AG04449 (cell line): ENCODE data around the gene SEL1L.

Experiments used
- CTCF ChIA-PET: fragments of 350-600 bp; formaldehyde crosslinking; extraction: SDS; loops from one replicate; lab custom pipeline; 2021; ENCODE audit warnings: antibody characterized with exemption; lab: Yijun Ruan, JAX
- POLR2A ChIA-PET: fragments of 400-600, 350-600 bp; formaldehyde crosslinking; extraction: SDS; loops from one replicate; lab custom pipeline; 2020; ENCODE audit warnings: antibody characterized with exemption, inconsistent platforms; lab: Yijun Ruan, JAX
- DNase-seq: peaks from one replicate; pipeline ENCODE4 v3.0.0-alpha.2; 2010; ENCODE audit warnings: low read depth, low spot score
- H3K4me3 ChIP-seq: 2 replicates; pipeline ENCODE4 v1.5.1; 2011; ENCODE audit warnings: low read depth, mild to moderate bottlenecking, control low read depth, low read length
- TF ChIP-seq, protein P1 (sequence below): IDR thresholded peaks from one replicate; pipeline ENCODE4 v1.5.1; 2011; ENCODE audit warnings: mild to moderate bottlenecking, moderate library complexity, low read length, control low read depth, inconsistent platforms; ENCODE audit not compliant: insufficient read depth; ENCODE audit errors: missing control alignments

SEL1L gene

DNA sequence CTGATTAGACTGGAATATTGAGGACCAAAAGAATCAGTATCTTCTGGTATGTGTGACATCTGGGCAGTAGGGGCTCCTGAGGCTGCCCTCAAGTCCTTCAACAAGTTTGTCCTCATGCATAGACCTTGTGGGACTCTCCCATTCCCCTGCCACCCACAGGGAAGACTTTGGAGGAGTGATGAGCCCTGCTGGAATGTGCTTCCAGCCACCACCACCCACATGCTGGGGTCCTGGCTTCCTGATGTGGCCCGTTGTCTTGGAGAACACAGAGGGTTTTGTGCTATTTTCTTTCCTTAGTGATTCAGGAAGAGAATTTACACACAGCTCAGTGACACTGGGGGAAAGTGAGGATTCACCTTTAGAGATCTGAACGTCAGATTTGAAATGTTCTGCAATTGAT is 29.2 kb upstream of the SEL1L start:
- POLR2A ChIA-PET: no interaction called here

DNA sequence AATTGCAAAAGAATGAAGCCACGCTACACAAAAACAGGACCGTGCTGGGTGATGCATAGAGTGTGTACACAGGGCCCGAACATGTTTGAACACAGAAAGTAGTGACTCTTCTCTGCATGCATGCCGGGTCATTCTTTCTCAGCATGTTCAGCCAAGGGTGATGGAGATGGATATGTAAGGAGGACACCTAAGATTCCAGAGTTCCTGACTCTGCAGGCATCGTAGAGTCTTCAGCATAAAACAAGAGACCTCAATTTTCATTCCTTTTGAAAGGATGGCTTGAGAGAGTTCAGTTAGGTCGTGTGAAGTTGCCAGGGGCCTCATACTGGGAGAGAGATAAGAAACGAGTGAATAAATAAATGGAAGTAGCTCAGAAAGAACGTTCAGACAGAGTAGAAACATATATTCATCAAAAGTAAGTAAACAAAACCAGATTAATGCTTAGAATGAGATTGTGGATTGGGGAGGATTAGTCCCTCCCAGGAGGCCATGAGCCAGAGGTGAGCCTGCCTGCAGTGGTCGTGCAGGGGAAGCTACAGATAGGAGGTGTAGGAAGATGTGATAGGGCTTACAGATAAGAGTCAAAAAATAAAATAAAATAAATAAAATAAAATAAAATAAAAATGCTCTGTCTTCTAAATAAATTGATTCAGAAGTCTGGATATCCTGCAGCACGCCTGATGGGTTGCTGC is 27.6 kb upstream of the SEL1L start:
- ChIA-PET POLR2A (no interaction called here), CTCF (no interaction called here)
- TF ChIP-seq, protein P1, sequence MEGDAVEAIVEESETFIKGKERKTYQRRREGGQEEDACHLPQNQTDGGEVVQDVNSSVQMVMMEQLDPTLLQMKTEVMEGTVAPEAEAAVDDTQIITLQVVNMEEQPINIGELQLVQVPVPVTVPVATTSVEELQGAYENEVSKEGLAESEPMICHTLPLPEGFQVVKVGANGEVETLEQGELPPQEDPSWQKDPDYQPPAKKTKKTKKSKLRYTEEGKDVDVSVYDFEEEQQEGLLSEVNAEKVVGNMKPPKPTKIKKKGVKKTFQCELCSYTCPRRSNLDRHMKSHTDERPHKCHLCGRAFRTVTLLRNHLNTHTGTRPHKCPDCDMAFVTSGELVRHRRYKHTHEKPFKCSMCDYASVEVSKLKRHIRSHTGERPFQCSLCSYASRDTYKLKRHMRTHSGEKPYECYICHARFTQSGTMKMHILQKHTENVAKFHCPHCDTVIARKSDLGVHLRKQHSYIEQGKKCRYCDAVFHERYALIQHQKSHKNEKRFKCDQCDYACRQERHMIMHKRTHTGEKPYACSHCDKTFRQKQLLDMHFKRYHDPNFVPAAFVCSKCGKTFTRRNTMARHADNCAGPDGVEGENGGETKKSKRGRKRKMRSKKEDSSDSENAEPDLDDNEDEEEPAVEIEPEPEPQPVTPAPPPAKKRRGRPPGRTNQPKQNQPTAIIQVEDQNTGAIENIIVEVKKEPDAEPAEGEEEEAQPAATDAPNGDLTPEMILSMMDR: no peak
- no peak overlapping the region for H3K4me3 ChIP-seq
- no peak for DNase-seq

More for the DNA sequence above, 29.2 kb upstream of the SEL1L start:
- no peak overlapping the region for H3K4me3 ChIP-seq
- no peak for DNase-seq
- CTCF ChIA-PET: no interaction called here
- TF ChIP-seq, protein P1: no peak

DNA sequence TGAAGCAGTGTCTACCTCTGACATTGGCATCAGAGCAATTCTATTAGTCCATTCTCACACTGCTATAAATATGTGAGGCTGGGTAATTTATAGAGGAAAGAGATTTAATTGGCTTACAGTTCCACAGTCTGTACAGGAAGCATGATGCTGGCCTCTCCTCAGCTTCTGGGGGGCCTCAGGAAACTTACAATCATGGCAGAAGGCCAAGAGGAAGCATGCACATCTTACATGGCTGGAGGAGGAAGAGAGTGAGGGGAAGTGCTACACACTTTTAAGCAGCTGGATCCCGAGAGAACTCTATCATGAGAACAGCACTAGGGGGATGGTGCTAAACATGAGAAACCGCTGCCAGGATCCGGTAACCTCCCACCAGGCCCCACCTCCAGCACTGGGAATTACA is 25.7 kb upstream of the SEL1L start:
- no peak for DNase-seq
- H3K4me3 ChIP-seq: no peak overlapping the region
- ChIA-PET CTCF (no interaction called here), POLR2A (no interaction called here)
- TF ChIP-seq, protein P1: no peak

DNA sequence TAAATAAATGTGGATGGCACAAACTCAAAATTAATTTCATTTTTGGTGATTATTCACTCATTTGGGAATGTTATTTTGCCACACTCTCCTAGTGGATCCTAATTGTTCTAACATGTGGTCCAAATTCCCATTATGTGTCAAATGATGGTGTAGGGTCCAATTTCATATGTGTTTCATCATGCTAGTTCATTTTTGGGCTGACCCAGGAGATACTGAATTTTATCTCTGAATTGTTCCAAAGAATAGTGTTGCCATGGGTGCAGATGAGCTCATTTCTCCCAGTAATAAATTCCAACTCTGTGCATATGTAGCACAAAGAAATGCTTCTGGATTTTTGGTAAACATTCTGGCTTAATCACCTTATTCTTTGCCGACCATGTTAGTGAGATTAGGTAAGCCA is 23.5 kb upstream of the SEL1L start:
- CTCF ChIA-PET: no interaction called here
- no peak overlapping the region for H3K4me3 ChIP-seq
- POLR2A ChIA-PET: no interaction called here
- DNase-seq: no peak
- TF ChIP-seq, protein P1: no peak

DNA sequence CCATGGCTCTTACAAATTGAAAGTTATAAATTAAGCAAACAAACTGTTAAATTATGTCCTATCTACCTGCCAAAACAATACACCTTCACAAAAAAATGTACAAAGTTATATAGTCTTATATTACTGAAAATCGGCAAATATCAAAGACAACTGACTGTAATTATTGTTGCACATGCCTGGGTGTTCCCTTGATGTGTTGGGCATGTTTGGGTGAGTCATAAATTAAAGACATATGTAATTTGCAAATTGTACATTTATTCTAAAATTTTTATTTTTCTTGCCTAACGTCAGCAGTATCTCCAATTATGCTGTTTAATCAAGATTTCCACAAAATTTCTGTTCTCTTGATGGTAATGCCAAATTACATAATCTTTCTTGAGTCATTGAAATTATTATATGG is 22.0 kb upstream of the SEL1L start:
- no peak for DNase-seq
- ChIA-PET POLR2A (no interaction called here), CTCF (no interaction called here)
- H3K4me3 ChIP-seq: no peak overlapping the region
- TF ChIP-seq, protein P1: no peak

DNA sequence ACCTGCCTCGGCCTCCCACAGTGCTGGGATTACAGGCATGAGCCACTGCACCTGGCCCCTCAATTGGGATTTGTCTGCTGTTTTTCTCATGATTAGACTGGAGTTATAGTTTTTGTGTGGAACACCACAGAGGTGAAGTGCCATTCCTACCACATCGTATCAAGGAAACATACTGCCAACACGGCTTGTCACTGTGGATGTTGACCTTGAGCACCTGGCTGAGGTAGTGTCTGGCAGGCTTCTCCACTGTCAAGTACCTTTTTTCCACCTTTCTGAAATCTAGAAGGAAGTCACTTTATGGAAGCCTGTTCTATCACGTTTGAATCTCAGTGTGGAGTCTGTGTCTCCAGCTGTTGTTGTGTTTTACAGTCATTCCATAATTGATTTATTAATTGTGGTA is 21.4 kb upstream of the SEL1L start:
- no peak overlapping the region for H3K4me3 ChIP-seq
- ChIA-PET POLR2A (no interaction called here), CTCF (no interaction called here)
- DNase-seq: no peak
- TF ChIP-seq, protein P1: no peak
